Epithelial cell of esophagus (primary cell): ENCODE measurements around the gene TPH1.
"Not testable (repeated sequence)": the region's sequence is repeated elsewhere in the genome, so short reads cannot be mapped to it uniquely, and the experiment has no call there.

Experiments
- DNase-seq: peaks from one replicate; pipeline ENCODE4 v3.0.0; 2010; ENCODE audit warnings: low read depth
- H3K4me3 ChIP-seq: 2 replicates; pipeline ENCODE4 v1.5.1; 2011; ENCODE audit warnings: mild to moderate bottlenecking, low read length, control low read depth
- TF ChIP-seq, protein P1 (sequence below): IDR thresholded peaks from 2 replicates; pipeline ENCODE4 v1.5.1; 2011; ENCODE audit warnings: low read depth, mild to moderate bottlenecking, low read length, control low read depth, inconsistent platforms; ENCODE audit not compliant: insufficient read depth; ENCODE audit errors: missing control alignments

TPH1 gene

GRCh38 chr11:18001191-18001590 lies 44.9 kb downstream of the TPH1 start:
- TF ChIP-seq, protein P1, sequence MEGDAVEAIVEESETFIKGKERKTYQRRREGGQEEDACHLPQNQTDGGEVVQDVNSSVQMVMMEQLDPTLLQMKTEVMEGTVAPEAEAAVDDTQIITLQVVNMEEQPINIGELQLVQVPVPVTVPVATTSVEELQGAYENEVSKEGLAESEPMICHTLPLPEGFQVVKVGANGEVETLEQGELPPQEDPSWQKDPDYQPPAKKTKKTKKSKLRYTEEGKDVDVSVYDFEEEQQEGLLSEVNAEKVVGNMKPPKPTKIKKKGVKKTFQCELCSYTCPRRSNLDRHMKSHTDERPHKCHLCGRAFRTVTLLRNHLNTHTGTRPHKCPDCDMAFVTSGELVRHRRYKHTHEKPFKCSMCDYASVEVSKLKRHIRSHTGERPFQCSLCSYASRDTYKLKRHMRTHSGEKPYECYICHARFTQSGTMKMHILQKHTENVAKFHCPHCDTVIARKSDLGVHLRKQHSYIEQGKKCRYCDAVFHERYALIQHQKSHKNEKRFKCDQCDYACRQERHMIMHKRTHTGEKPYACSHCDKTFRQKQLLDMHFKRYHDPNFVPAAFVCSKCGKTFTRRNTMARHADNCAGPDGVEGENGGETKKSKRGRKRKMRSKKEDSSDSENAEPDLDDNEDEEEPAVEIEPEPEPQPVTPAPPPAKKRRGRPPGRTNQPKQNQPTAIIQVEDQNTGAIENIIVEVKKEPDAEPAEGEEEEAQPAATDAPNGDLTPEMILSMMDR, result no peak
- DNase-seq, result no peak
- H3K4me3 ChIP-seq, result no peak overlapping the region

DNA sequence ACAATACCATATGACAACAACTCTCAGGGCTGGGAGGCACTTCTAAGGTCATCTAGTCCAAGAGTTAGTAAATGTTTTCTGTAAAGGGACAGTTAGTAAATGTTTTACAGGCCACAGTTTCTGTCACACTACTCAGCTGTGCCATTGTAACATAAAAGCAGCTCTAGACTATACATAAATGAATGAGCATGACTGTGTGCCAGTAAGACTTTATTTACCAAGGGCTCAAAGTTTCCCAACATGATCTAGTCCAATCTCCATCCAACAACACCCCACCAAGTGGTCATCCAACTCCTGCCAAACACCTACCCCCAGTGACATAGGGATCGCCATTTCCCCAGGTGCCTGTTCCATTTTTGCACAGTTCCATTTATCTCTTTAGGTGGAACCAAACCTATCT lies 45.3 kb downstream of the TPH1 start:
- no peak overlapping the region for H3K4me3 ChIP-seq
- DNase-seq, result no peak
- TF ChIP-seq, protein P1, result no peak

GRCh38 chr11:18000128-18000527 lies 45.9 kb downstream of the TPH1 start:
- H3K4me3 ChIP-seq, DNase-seq: not testable (repeated sequence)
